ENCODE results near the gene TMEM108.

The TMEM108 gene

GRCh38 chr3:133238015-133238414 is 199.8 kb downstream of the TMEM108 start:
- Histone ChIP-seq H3K4me3 (ENCODE audit: low read length) (no peak overlapping the region), H3K9me3 (ENCODE audit: control insufficient read depth, insufficient read depth, low read length) (no peaks in the 10 kb centered on the region), H4K20me1 (ENCODE audit: control insufficient read depth, insufficient read depth, low read depth, low read length) (no peaks in the 10 kb centered on the region), H3K9me2 (replicated peaks; ENCODE audit: control insufficient read depth, low read length) (no peaks in the 10 kb centered on the region), H3K27ac (ENCODE audit: low read depth, low read length) (no peak overlapping the region), H3F3A (ENCODE audit: control insufficient read depth, insufficient read depth) (no peaks in the 10 kb centered on the region), H3K36me3 (ENCODE audit: control insufficient read depth, low read length) (no peaks in the 10 kb centered on the region), H3K4me1 (ENCODE audit: control insufficient read depth, low read length) (no peaks in the 10 kb centered on the region), H3K4me2 (ENCODE audit: low read length) (no peak overlapping the region), H3K27me3 (ENCODE audit: control insufficient read depth, low read length) (no peaks in the 10 kb centered on the region), H3K79me2 (ENCODE audit: control insufficient read depth, low read length) (no peaks in the 10 kb centered on the region)
- TF ChIP-seq EZH2phosphoT487 (IDR thresholded peaks at IDR 0.05; ENCODE audit: borderline replicate concordance, low read length) (no peak), CTCF (IDR thresholded peaks at IDR 0.05; ENCODE audit: low read depth, low read length, poor library complexity, severe bottlenecking) (no peak)

GRCh38 chr3:133246119-133246518 is 207.9 kb downstream of the TMEM108 start:
- H3K4me3 ChIP-seq (ENCODE audit: low read length), result no peak overlapping the region
- H3K9me3 ChIP-seq (ENCODE audit: control insufficient read depth, insufficient read depth, low read length), result no peaks in the 10 kb centered on the region
- H3K27ac ChIP-seq (ENCODE audit: low read depth, low read length), result no peak overlapping the region
- H3K27me3 ChIP-seq (ENCODE audit: control insufficient read depth, low read length), result no peaks in the 10 kb centered on the region
- H3K79me2 ChIP-seq (ENCODE audit: control insufficient read depth, low read length), result no peaks in the 10 kb centered on the region
- no peaks in the 10 kb centered on the region for H3K4me1 ChIP-seq (ENCODE audit: control insufficient read depth, low read length)
- no peaks in the 10 kb centered on the region for H3K36me3 ChIP-seq (ENCODE audit: control insufficient read depth, low read length)
- no peaks in the 10 kb centered on the region for H3K9me2 ChIP-seq (replicated peaks; ENCODE audit: control insufficient read depth, low read length)
- H3F3A ChIP-seq (ENCODE audit: control insufficient read depth, insufficient read depth), result no peaks in the 10 kb centered on the region
- TF ChIP-seq CTCF (IDR thresholded peaks at IDR 0.05; ENCODE audit: low read depth, low read length, poor library complexity, severe bottlenecking) (no peak), EZH2phosphoT487 (IDR thresholded peaks at IDR 0.05; ENCODE audit: borderline replicate concordance, low read length) (no peak)
- H4K20me1 ChIP-seq (ENCODE audit: control insufficient read depth, insufficient read depth, low read depth, low read length), result no peaks in the 10 kb centered on the region
- H3K4me2 ChIP-seq (ENCODE audit: low read length), result no peak overlapping the region

- Histone ChIP-seq H3F3A (ENCODE audit: control insufficient read depth, insufficient read depth) (no peaks in the 10 kb centered on the region), H3K27ac (ENCODE audit: low read depth, low read length) (no peak overlapping the region), H3K4me3 (ENCODE audit: low read length) (no peak overlapping the region), H3K36me3 (ENCODE audit: control insufficient read depth, low read length) (no peaks in the 10 kb centered on the region), H3K79me2 (ENCODE audit: control insufficient read depth, low read length) (no peaks in the 10 kb centered on the region), H3K27me3 (ENCODE audit: control insufficient read depth, low read length) (no peaks in the 10 kb centered on the region), H4K20me1 (ENCODE audit: control insufficient read depth, insufficient read depth, low read depth, low read length) (no peaks in the 10 kb centered on the region), H3K4me1 (ENCODE audit: control insufficient read depth, low read length) (no peaks in the 10 kb centered on the region), H3K4me2 (ENCODE audit: low read length) (no peak overlapping the region), H3K9me2 (replicated peaks; ENCODE audit: control insufficient read depth, low read length) (no peaks in the 10 kb centered on the region), H3K9me3 (ENCODE audit: control insufficient read depth, insufficient read depth, low read length) (no peaks in the 10 kb centered on the region)
- TF ChIP-seq EZH2phosphoT487 (IDR thresholded peaks at IDR 0.05; ENCODE audit: borderline replicate concordance, low read length) (no peak), CTCF (IDR thresholded peaks at IDR 0.05; ENCODE audit: low read depth, low read length, poor library complexity, severe bottlenecking) (no peak)
Measured at GRCh38 chr3:133246773-133247172, 208.6 kb downstream of the TMEM108 start.

GRCh38 chr3:133248389-133248788 is 210.2 kb downstream of the TMEM108 start:
- H3K79me2 ChIP-seq (ENCODE audit: control insufficient read depth, low read length), result no peaks in the 10 kb centered on the region
- no peaks in the 10 kb centered on the region for H3K36me3 ChIP-seq (ENCODE audit: control insufficient read depth, low read length)
- H4K20me1 ChIP-seq (ENCODE audit: control insufficient read depth, insufficient read depth, low read depth, low read length), result no peaks in the 10 kb centered on the region
- no peaks in the 10 kb centered on the region for H3K27me3 ChIP-seq (ENCODE audit: control insufficient read depth, low read length)
- no peaks in the 10 kb centered on the region for H3K4me1 ChIP-seq (ENCODE audit: control insufficient read depth, low read length)
- H3K4me2 ChIP-seq (ENCODE audit: low read length), result no peak overlapping the region
- TF ChIP-seq EZH2phosphoT487 (IDR thresholded peaks at IDR 0.05; ENCODE audit: borderline replicate concordance, low read length) (no peak), CTCF (IDR thresholded peaks at IDR 0.05; ENCODE audit: low read depth, low read length, poor library complexity, severe bottlenecking) (no peak)
- no peaks in the 10 kb centered on the region for H3K9me2 ChIP-seq (replicated peaks; ENCODE audit: control insufficient read depth, low read length)
- H3K4me3 ChIP-seq (ENCODE audit: low read length), result no peak overlapping the region
- no peaks in the 10 kb centered on the region for H3K9me3 ChIP-seq (ENCODE audit: control insufficient read depth, insufficient read depth, low read length)
- H3F3A ChIP-seq (ENCODE audit: control insufficient read depth, insufficient read depth), result no peaks in the 10 kb centered on the region
- no peak overlapping the region for H3K27ac ChIP-seq (ENCODE audit: low read depth, low read length)
